NCI-H2029 (cell line): Measurements from ENCODE around the gene THRA.

ENCODE experiments used
- DNase-seq: peaks from one replicate; lab custom pipeline; 2025; lab: John Stamatoyannopoulos, UW

The THRA gene

GRCh38 chr17:40084477-40084876 lies 21.7 kb downstream of the THRA start:
- no peak for DNase-seq

GRCh38 chr17:40086150-40087044 lies 23.6 kb downstream of the THRA start:
- DNase-seq: peak; percentile 9

GRCh38 chr17:40087049-40087794 lies 24.5 kb downstream of the THRA start:
- DNase-seq: no peak

- no peak for DNase-seq
These were observed 25.3 kb downstream of the THRA start for GRCh38 chr17:40087903-40088718.

- DNase-seq: no peak
These were observed 26.5 kb downstream of the THRA start for GRCh38 chr17:40089077-40089895.

- no peak for DNase-seq
These were observed 27.7 kb downstream of the THRA start for GRCh38 chr17:40090237-40091119.

- DNase-seq: no peak
These were observed 29.1 kb downstream of the THRA start for GRCh38 chr17:40091691-40092397.

GRCh38 chr17:40092581-40092980 lies 29.8 kb downstream of the THRA start:
- DNase-seq: no peak

- DNase-seq: no peak
These were observed 30.3 kb downstream of the THRA start for GRCh38 chr17:40093005-40093579.

GRCh38 chr17:40093580-40094201 lies 30.9 kb downstream of the THRA start:
- no peak for DNase-seq

GRCh38 chr17:40094874-40095273 lies 32.1 kb downstream of the THRA start:
- no peak for DNase-seq

- no peak for DNase-seq
These were observed 32.7 kb downstream of the THRA start for GRCh38 chr17:40095351-40095943.

- no peak for DNase-seq
These were observed 33.4 kb downstream of the THRA start for GRCh38 chr17:40095944-40096791.

- no peak for DNase-seq
These were observed 34.3 kb downstream of the THRA start for GRCh38 chr17:40097087-40097486.

GRCh38 chr17:40097931-40098845 lies 35.4 kb downstream of the THRA start:
- no peak for DNase-seq

- peak; percentile 96 for DNase-seq
These were observed 36.3 kb downstream of the THRA start for GRCh38 chr17:40098846-40099618.
